Activated T-helper 1 cell treated with anti-CD3 and anti-CD28 coated beads, Interleukin-12 subunit alpha, Interleukin-12 subunit beta, Interleukin-2, Interleukin-4 antibody, amounts not matched to agents 30 ng/mL and 10 ng/mL and 1 ng/mL, durations not matched to agents 14 hours and 24 hours and 36 hours (primary cell): ENCODE data around the gene KIAA0513. TPM values are rescaled to one million over a fixed set of nuclear protein-coding genes. Genes with fewer than 3 reads are reported as not detected.
A peak's percentile ranks its signal among the peaks of the same experiment; 100 is the strongest.

Experiments
- DNase-seq: peaks from one replicate; pipeline ENCODE4 v3.0.0; 2021; ENCODE audit warnings: low spot score
- H3K27ac Mint-ChIP-seq: one replicate; pipeline ENCODE4 v1.8.0; 2021; ENCODE audit warnings: mild to moderate bottlenecking, mixed read lengths
- H3K27me3 Mint-ChIP-seq: one replicate; pipeline ENCODE4 v1.8.0; 2022; ENCODE audit warnings: mild to moderate bottlenecking, moderate library complexity, mixed read lengths; ENCODE audit not compliant: insufficient read depth
- H3K36me3 Mint-ChIP-seq: one replicate; pipeline ENCODE4 v1.8.0; 2021; ENCODE audit warnings: low read depth, mixed read lengths
- H3K4me1 Mint-ChIP-seq: one replicate; pipeline ENCODE4 v1.8.0; 2021; ENCODE audit warnings: low read depth, mixed read lengths
- H3K4me3 Mint-ChIP-seq: one replicate; pipeline ENCODE4 v1.8.0; 2021; ENCODE audit warnings: mild to moderate bottlenecking, moderate library complexity, mixed read lengths
- H3K9me3 Mint-ChIP-seq: one replicate; pipeline ENCODE4 v1.8.0; 2021; ENCODE audit warnings: mixed read lengths
- intact Hi-C: fragments of 100-400 bp; cut with micrococcal nuclease; formaldehyde crosslinking; loops from one replicate; pipeline ENCODE4 v1.15.1; 2024
- total RNA-seq: library from RNA; stranded (reverse); gene quantifications from 2 replicates; pipeline ENCODE4 v1.2.3, GENCODE V29; 2022

Gene KIAA0513
- total RNA-seq = 12.6 and 12.9 TPM in 2 replicates

GRCh38 chr16:85027349-85027957 is at the start of gene KIAA0513:
TSS of gene KIAA0513 (plus strand) at chr16:85027795. CDS start at chr16:85067072, 39,277 bp downstream.
- intact Hi-C loops = loop anchor here (5.0 kb wide), 4 partner anchors 275 to 1220 kb away; partner anchors contain the start of gene HSBP1
- peak within 1 kb of the TSS; percentile 93 for H3K27ac Mint-ChIP-seq
- no peaks in the 10 kb centered on the region for H3K27me3 Mint-ChIP-seq
- no peaks in the 10 kb centered on the region for H3K9me3 Mint-ChIP-seq
- H3K4me3 Mint-ChIP-seq = peak within 1 kb of the TSS; percentile 91
- H3K36me3 Mint-ChIP-seq = peaks cover 10% of the 10 kb centered on the region
- DNase-seq = peak; percentile 96
- H3K4me1 Mint-ChIP-seq = peaks cover 36% of the 10 kb centered on the region

- no peak overlapping the region for H3K27ac Mint-ChIP-seq
- H3K27me3 Mint-ChIP-seq = no peaks in the 10 kb centered on the region
- intact Hi-C loops = no loop called here
- no peak overlapping the region for H3K4me3 Mint-ChIP-seq
- DNase-seq = no peak
- peaks cover 41% of the 10 kb centered on the region for H3K36me3 Mint-ChIP-seq
- no peaks in the 10 kb centered on the region for H3K4me1 Mint-ChIP-seq
- H3K9me3 Mint-ChIP-seq = no peaks in the 10 kb centered on the region
Measured at GRCh38 chr16:84979516-84979915, 48.1 kb upstream of the KIAA0513 start.

- Mint-ChIP-seq H3K9me3 (no peaks in the 10 kb centered on the region), H3K27me3 (no peaks in the 10 kb centered on the region), H3K36me3 (peaks cover 34% of the 10 kb centered on the region), H3K4me3 (no peak overlapping the region), H3K27ac (no peak overlapping the region), H3K4me1 (peaks cover 6% of the 10 kb centered on the region)
- no peak for DNase-seq
- intact Hi-C loops = no loop called here
Measured at GRCh38 chr16:84982434-84982833, 45.2 kb upstream of the KIAA0513 start.

- H3K27ac Mint-ChIP-seq = peak overlapping the region; percentile 55
- H3K36me3 Mint-ChIP-seq = peaks cover 30% of the 10 kb centered on the region
- no peaks in the 10 kb centered on the region for H3K9me3 Mint-ChIP-seq
- intact Hi-C loops = no loop called here
- DNase-seq = no peak
- H3K4me3 Mint-ChIP-seq = no peak overlapping the region
- peaks cover 6% of the 10 kb centered on the region for H3K4me1 Mint-ChIP-seq
- H3K27me3 Mint-ChIP-seq = no peaks in the 10 kb centered on the region
Measured at GRCh38 chr16:84985079-84986065, 42.2 kb upstream of the KIAA0513 start.

- Mint-ChIP-seq H3K4me3 (no peak overlapping the region), H3K27me3 (no peaks in the 10 kb centered on the region), H3K36me3 (peaks cover 26% of the 10 kb centered on the region), H3K4me1 (peaks cover 6% of the 10 kb centered on the region), H3K9me3 (no peaks in the 10 kb centered on the region), H3K27ac (peak overlapping the region; percentile 55)
- DNase-seq = no peak
- intact Hi-C loops = no loop called here
Measured at GRCh38 chr16:84986102-84986501, 41.5 kb upstream of the KIAA0513 start.

GRCh38 chr16:84986879-84987278 is 40.7 kb upstream of the KIAA0513 start:
- Mint-ChIP-seq H3K4me3 (no peak overlapping the region), H3K27ac (no peak overlapping the region), H3K9me3 (no peaks in the 10 kb centered on the region), H3K36me3 (peaks cover 22% of the 10 kb centered on the region), H3K27me3 (no peaks in the 10 kb centered on the region), H3K4me1 (peaks cover 6% of the 10 kb centered on the region)
- no peak for DNase-seq
- intact Hi-C loops = no loop called here

- intact Hi-C loops = no loop called here
- no peaks in the 10 kb centered on the region for H3K9me3 Mint-ChIP-seq
- H3K4me1 Mint-ChIP-seq = peaks cover 6% of the 10 kb centered on the region
- no peaks in the 10 kb centered on the region for H3K27me3 Mint-ChIP-seq
- no peak for DNase-seq
- H3K27ac Mint-ChIP-seq = no peak overlapping the region
- H3K36me3 Mint-ChIP-seq = peaks cover 21% of the 10 kb centered on the region
- no peak overlapping the region for H3K4me3 Mint-ChIP-seq
Measured at GRCh38 chr16:84988328-84989080, 39.1 kb upstream of the KIAA0513 start.

- Mint-ChIP-seq H3K4me1 (peaks cover 12% of the 10 kb centered on the region), H3K27ac (no peak overlapping the region)
Measured at GRCh38 chr16:84989749-84990620, 37.6 kb upstream of the KIAA0513 start.

GRCh38 chr16:84990782-84991181 is 36.8 kb upstream of the KIAA0513 start:
- intact Hi-C loops = no loop called here
- peaks cover 14% of the 10 kb centered on the region for H3K4me1 Mint-ChIP-seq
- H3K9me3 Mint-ChIP-seq = no peaks in the 10 kb centered on the region
- H3K36me3 Mint-ChIP-seq = peaks cover 29% of the 10 kb centered on the region
- H3K4me3 Mint-ChIP-seq = no peak overlapping the region
- no peaks in the 10 kb centered on the region for H3K27me3 Mint-ChIP-seq
- H3K27ac Mint-ChIP-seq = no peak overlapping the region
- no peak for DNase-seq

More at GRCh38 chr16:84989749-84990620, 37.6 kb upstream of the KIAA0513 start:
- Mint-ChIP-seq H3K4me3 (no peak overlapping the region), H3K36me3 (peaks cover 28% of the 10 kb centered on the region), H3K27me3 (no peaks in the 10 kb centered on the region), H3K9me3 (no peaks in the 10 kb centered on the region)
- no peak for DNase-seq
- intact Hi-C loops = no loop called here

- Mint-ChIP-seq H3K36me3 (peaks cover 27% of the 10 kb centered on the region), H3K9me3 (no peaks in the 10 kb centered on the region), H3K4me3 (no peak overlapping the region), H3K4me1 (peaks cover 10% of the 10 kb centered on the region), H3K27me3 (no peaks in the 10 kb centered on the region), H3K27ac (no peak overlapping the region)
- no peak for DNase-seq
- intact Hi-C loops = no loop called here
Measured at GRCh38 chr16:84992717-84993075, 34.9 kb upstream of the KIAA0513 start.

GRCh38 chr16:84993926-84994325 is 33.7 kb upstream of the KIAA0513 start:
- no peaks in the 10 kb centered on the region for H3K27me3 Mint-ChIP-seq
- H3K4me3 Mint-ChIP-seq = no peak overlapping the region
- no peak for DNase-seq
- intact Hi-C loops = no loop called here
- H3K36me3 Mint-ChIP-seq = peaks cover 27% of the 10 kb centered on the region
- peaks cover 10% of the 10 kb centered on the region for H3K4me1 Mint-ChIP-seq
- no peaks in the 10 kb centered on the region for H3K9me3 Mint-ChIP-seq
- H3K27ac Mint-ChIP-seq = no peak overlapping the region

GRCh38 chr16:84995663-84996062 is 31.9 kb upstream of the KIAA0513 start:
- H3K36me3 Mint-ChIP-seq = peaks cover 20% of the 10 kb centered on the region
- peaks cover 16% of the 10 kb centered on the region for H3K4me1 Mint-ChIP-seq
- DNase-seq = no peak
- H3K9me3 Mint-ChIP-seq = no peaks in the 10 kb centered on the region
- peak overlapping the region; percentile 18 for H3K27ac Mint-ChIP-seq
- intact Hi-C loops = no loop called here
- H3K27me3 Mint-ChIP-seq = no peaks in the 10 kb centered on the region
- no peak overlapping the region for H3K4me3 Mint-ChIP-seq
